ENCODE data around the gene NR1D2.

DNA sequence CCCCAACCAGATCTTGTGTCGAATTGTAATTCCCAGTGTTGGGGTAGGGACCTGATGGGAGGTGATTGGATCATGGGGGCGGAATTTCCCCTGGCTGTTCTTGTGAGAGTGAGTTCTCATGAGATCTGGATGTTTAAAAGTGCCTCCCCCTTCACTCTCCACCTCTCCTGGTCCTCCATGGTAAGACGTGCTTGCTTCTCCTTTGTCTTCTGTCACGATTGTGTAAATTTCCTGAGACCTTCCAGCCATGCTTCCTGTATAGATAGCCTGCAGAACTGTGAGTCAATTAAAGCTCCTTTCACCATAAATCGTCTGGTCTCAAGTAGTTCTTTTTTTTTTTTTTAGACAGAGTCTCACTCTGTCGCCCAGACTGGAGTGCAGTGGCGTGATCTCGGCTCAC, 42.3 kb downstream of the NR1D2 start:
- TF ChIP-seq, protein P1, sequence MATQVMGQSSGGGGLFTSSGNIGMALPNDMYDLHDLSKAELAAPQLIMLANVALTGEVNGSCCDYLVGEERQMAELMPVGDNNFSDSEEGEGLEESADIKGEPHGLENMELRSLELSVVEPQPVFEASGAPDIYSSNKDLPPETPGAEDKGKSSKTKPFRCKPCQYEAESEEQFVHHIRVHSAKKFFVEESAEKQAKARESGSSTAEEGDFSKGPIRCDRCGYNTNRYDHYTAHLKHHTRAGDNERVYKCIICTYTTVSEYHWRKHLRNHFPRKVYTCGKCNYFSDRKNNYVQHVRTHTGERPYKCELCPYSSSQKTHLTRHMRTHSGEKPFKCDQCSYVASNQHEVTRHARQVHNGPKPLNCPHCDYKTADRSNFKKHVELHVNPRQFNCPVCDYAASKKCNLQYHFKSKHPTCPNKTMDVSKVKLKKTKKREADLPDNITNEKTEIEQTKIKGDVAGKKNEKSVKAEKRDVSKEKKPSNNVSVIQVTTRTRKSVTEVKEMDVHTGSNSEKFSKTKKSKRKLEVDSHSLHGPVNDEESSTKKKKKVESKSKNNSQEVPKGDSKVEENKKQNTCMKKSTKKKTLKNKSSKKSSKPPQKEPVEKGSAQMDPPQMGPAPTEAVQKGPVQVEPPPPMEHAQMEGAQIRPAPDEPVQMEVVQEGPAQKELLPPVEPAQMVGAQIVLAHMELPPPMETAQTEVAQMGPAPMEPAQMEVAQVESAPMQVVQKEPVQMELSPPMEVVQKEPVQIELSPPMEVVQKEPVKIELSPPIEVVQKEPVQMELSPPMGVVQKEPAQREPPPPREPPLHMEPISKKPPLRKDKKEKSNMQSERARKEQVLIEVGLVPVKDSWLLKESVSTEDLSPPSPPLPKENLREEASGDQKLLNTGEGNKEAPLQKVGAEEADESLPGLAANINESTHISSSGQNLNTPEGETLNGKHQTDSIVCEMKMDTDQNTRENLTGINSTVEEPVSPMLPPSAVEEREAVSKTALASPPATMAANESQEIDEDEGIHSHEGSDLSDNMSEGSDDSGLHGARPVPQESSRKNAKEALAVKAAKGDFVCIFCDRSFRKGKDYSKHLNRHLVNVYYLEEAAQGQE (IDR thresholded peaks at IDR 0.05; ENCODE audit: unreplicated experiment) = no peak
- TF ChIP-seq EZH2 (IDR thresholded peaks at IDR 0.05; ENCODE audit: low read depth, unreplicated experiment) (no peak), POLR2AphosphoS5 (IDR thresholded peaks at IDR 0.05; ENCODE audit: low read depth) (no peak), ZNF114 (CRISPR knock-in tag; IDR thresholded peaks at IDR 0.05) (no peak), EZH2phosphoT487 (IDR thresholded peaks at IDR 0.05; ENCODE audit: unreplicated experiment) (no peak), CREB1 (CRISPR knock-in tag; IDR thresholded peaks at IDR 0.05; ENCODE audit: low read depth) (no peak)
- TF ChIP-seq, protein P2, sequence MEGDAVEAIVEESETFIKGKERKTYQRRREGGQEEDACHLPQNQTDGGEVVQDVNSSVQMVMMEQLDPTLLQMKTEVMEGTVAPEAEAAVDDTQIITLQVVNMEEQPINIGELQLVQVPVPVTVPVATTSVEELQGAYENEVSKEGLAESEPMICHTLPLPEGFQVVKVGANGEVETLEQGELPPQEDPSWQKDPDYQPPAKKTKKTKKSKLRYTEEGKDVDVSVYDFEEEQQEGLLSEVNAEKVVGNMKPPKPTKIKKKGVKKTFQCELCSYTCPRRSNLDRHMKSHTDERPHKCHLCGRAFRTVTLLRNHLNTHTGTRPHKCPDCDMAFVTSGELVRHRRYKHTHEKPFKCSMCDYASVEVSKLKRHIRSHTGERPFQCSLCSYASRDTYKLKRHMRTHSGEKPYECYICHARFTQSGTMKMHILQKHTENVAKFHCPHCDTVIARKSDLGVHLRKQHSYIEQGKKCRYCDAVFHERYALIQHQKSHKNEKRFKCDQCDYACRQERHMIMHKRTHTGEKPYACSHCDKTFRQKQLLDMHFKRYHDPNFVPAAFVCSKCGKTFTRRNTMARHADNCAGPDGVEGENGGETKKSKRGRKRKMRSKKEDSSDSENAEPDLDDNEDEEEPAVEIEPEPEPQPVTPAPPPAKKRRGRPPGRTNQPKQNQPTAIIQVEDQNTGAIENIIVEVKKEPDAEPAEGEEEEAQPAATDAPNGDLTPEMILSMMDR (conservative IDR thresholded peaks at IDR 0.05; ENCODE audit: low read depth in 2 of 2) = no peak
